ENCODE measurements around the gene SKIL.

- TF ChIP-seq CTCF (conservative IDR thresholded peaks at IDR 0.05; ENCODE audit: low read depth, low read length) (no peak), EZH2 (IDR thresholded peaks at IDR 0.05; ENCODE audit: low read length, unreplicated experiment) (no peak), EZH2phosphoT487 (IDR thresholded peaks at IDR 0.05; ENCODE audit: borderline replicate concordance, low read length) (no peak)
Observed at GRCh38 chr3:170437696-170438407, 80.3 kb downstream of the SKIL start.

Data from PC-3 (cell line).